SK-N-SH (cell line): ENCODE results near the gene GPR143. TPM values are rescaled to one million over a fixed set of nuclear protein-coding genes. Genes with fewer than 3 reads are reported as not detected.

Experiments used
- CTCF ChIA-PET: fragments of 300-600, 350-600 bp; formaldehyde crosslinking; extraction: SDS; loops from one replicate; lab custom pipeline; 2021; lab: Yijun Ruan, JAX
- POLR2A ChIA-PET: fragments of 350-600 bp; sonication (Branson Sonifier 250); formaldehyde crosslinking; extraction: SDS; loops from one replicate; lab custom pipeline; 2020; ENCODE audit warnings: antibody characterized with exemption, inconsistent platforms; lab: Yijun Ruan, JAX
- DNase-seq: peaks from one replicate; pipeline ENCODE4 v3.0.0; 2012
- H2AFZ ChIP-seq: fragments of 200-600 bp; sonication (generic); 2 replicates; pipeline ENCODE4 v1.8.1; 2016; ENCODE audit warnings: antibody characterized with exemption, mild to moderate bottlenecking, low read depth
- H3F3A ChIP-seq: fragments of 200-600 bp; sonication (generic); replicated peaks from 2 replicates; pipeline ENCODE3; 2016; ENCODE audit warnings: antibody characterized with exemption, mild to moderate bottlenecking; ENCODE audit not compliant: insufficient read depth
- H3K27ac ChIP-seq, 2 experiments: fragments of 200-500 bp in 1 of 2; fragments of 200-600 bp in 1 of 2; sonication (Bioruptor generic) in 1 of 2; sonication (generic), shearing (Covaris generic) in 1 of 2; 2 replicates each; pipeline versions ENCODE4 v1.5.1 to v1.6.1; 2014 to 2016; ENCODE audit warnings: low read depth in 2 of 2, inconsistent platforms in 1 of 2, low read length in 1 of 2, mild to moderate bottlenecking in 1 of 2, mixed read lengths in 1 of 2
- H3K27me3 ChIP-seq: fragments of 200-600 bp; sonication (generic), shearing (Covaris generic); 2 replicates; pipeline ENCODE4 v1.6.1; 2016; ENCODE audit warnings: mixed run types; ENCODE audit not compliant: insufficient read depth
- H3K36me3 ChIP-seq, 2 experiments: fragments of 200-500 bp in 1 of 2; fragments of 200-600 bp in 1 of 2; sonication (Bioruptor generic) in 1 of 2; sonication (generic) in 1 of 2; replicated peaks in 1 of 2; 2 replicates each; pipeline versions ENCODE3 to v1.5.1; 2014 to 2016; ENCODE audit warnings: low read length in 1 of 2, mild to moderate bottlenecking in 1 of 2; ENCODE audit not compliant: insufficient read depth in 2 of 2, control insufficient read depth in 1 of 2
- H3K4me1 ChIP-seq, 2 experiments: fragments of 200-500 bp in 1 of 2; fragments of 200-600 bp in 1 of 2; sonication (Bioruptor generic) in 1 of 2; sonication (generic), shearing (Covaris generic) in 1 of 2; 2 replicates each; pipeline versions ENCODE4 v1.5.1 to v1.6.1; 2014 to 2016; ENCODE audit warnings: low read depth in 1 of 2, low read length in 1 of 2, mixed run types in 1 of 2; ENCODE audit not compliant: insufficient read depth in 2 of 2, control insufficient read depth in 1 of 2
- H3K4me2 ChIP-seq: fragments of 200-600 bp; sonication (generic), shearing (Covaris generic); 2 replicates; pipeline ENCODE4 v1.6.1; 2017; ENCODE audit warnings: mixed run types
- H3K4me3 ChIP-seq, 2 experiments: fragments of 200-500 bp in 1 of 2; fragments of 200-600 bp in 1 of 2; sonication (Bioruptor generic) in 1 of 2; sonication (generic), shearing (Covaris generic) in 1 of 2; 2 replicates each; pipeline versions ENCODE4 v1.5.1 to v1.8.1; 2014 to 2016; ENCODE audit warnings: low read depth in 2 of 2, inconsistent platforms in 1 of 2, low read length in 1 of 2, mild to moderate bottlenecking in 1 of 2, mixed read lengths in 1 of 2, moderate library complexity in 1 of 2
- H3K79me2 ChIP-seq: fragments of 200-600 bp; sonication (generic); 2 replicates; pipeline ENCODE4 v1.8.1; 2017; ENCODE audit warnings: mild to moderate bottlenecking; ENCODE audit not compliant: insufficient read depth
- H3K9ac ChIP-seq: fragments of 200-600 bp; sonication (generic); 2 replicates; pipeline ENCODE4 v1.6.1; 2017; ENCODE audit warnings: mixed run types
- H3K9me2 ChIP-seq: fragments of 200-600 bp; sonication (generic); 2 replicates; pipeline ENCODE4 v1.6.1; 2017; ENCODE audit warnings: mixed run types
- H3K9me3 ChIP-seq: fragments of 200-600 bp; sonication (generic); 2 replicates; pipeline ENCODE4 v1.6.1; 2017; ENCODE audit warnings: mixed run types, mild to moderate bottlenecking, moderate library complexity
- H4K20me1 ChIP-seq: fragments of 200-600 bp; sonication (generic); 2 replicates; pipeline ENCODE4 v1.6.1; 2017; ENCODE audit warnings: mild to moderate bottlenecking, mixed run types; ENCODE audit not compliant: insufficient read depth
- CHD2 ChIP-seq: fragments of 150-350 bp; IDR thresholded peaks from 2 replicates; pipeline ENCODE4 v1.6.1; 2018; ENCODE audit warnings: low read length; ENCODE audit not compliant: partially characterized antibody
- FOSL2 ChIP-seq: IDR thresholded peaks from 2 replicates; pipeline ENCODE4 v1.4.0; 2012; ENCODE audit warnings: low read depth, mild to moderate bottlenecking, moderate library complexity, borderline replicate concordance
- IRF3 ChIP-seq: fragments of 150-350 bp; IDR thresholded peaks from 2 replicates; pipeline ENCODE4 v1.6.1; 2016; ENCODE audit warnings: mild to moderate bottlenecking, low read depth, low read length
- MAX ChIP-seq: IDR thresholded peaks from 2 replicates; pipeline ENCODE4 v1.4.0; 2012; ENCODE audit warnings: low read depth
- MXI1 ChIP-seq: IDR thresholded peaks from 2 replicates; pipeline ENCODE4 v1.6.1; 2012; ENCODE audit warnings: mild to moderate bottlenecking, low read depth, low read length, improper control_type of control experiment
- NFIC ChIP-seq: IDR thresholded peaks from 2 replicates; pipeline ENCODE4 v1.4.0; 2012; ENCODE audit warnings: borderline replicate concordance
- PBX3 ChIP-seq: IDR thresholded peaks from 2 replicates; pipeline ENCODE4; 2012
- POLR2AphosphoS5 ChIP-seq: IDR thresholded peaks from 2 replicates; pipeline ENCODE4 v1.6.1; 2012; ENCODE audit warnings: low read depth, low read length
- RAD21 ChIP-seq: IDR thresholded peaks from 2 replicates; pipeline ENCODE4 v1.6.1; 2012; ENCODE audit warnings: mild to moderate bottlenecking, low read length
- REST ChIP-seq: IDR thresholded peaks from 2 replicates; pipeline ENCODE4 v1.6.1; 2012; ENCODE audit warnings: mild to moderate bottlenecking, low read depth, low read length, moderate library complexity
- SMC3 ChIP-seq: IDR thresholded peaks from 2 replicates; pipeline ENCODE4 v1.6.1; 2012; ENCODE audit warnings: low read depth, low read length, improper control_type of control experiment
- TAF1 ChIP-seq: IDR thresholded peaks from 2 replicates; pipeline ENCODE4 v1.6.1; 2012; ENCODE audit warnings: low read depth, mild to moderate bottlenecking, low read length, moderate library complexity, borderline replicate concordance
- WGBS: methylation state at CpG from one replicate; pipeline ENCODE4 v1.1.6; 2017; ENCODE audit warnings: low lambda C conversion rate; 5-methylcytosine and 5-hydroxymethylcytosine counted together
- polyA plus RNA-seq, 3 experiments: library from polyadenylated mRNA; depleted of rRNA; stranded (reverse); fragments of >200 nt; gene quantifications; 2 replicates each; pipeline ENCODE4 v1.2.3, GENCODE V29; 2012

The GPR143 gene
- polyA plus RNA-seq, 1 of the 3 experiments (the other 2 are of a cell fraction) = not detected

GRCh38 chrX:9730752-9731151, 34.9 kb downstream of the GPR143 start:
- WGBS = 7% methylated on average over 1 of the region's 1 CpG

More at GRCh38 chrX:9730752-9731151, 34.9 kb downstream of the GPR143 start:
- DNase-seq = no peak
- ChIA-PET CTCF (no interaction called here), POLR2A (no interaction called here)
- no peaks in the 10 kb centered on the region for H3K9me3 ChIP-seq
- no peaks in the 10 kb centered on the region for H3K9me2 ChIP-seq
- no peak overlapping the region for H3K4me2 ChIP-seq
- no peak overlapping the region for H3K9ac ChIP-seq
- H3K36me3 ChIP-seq = no peaks in the 10 kb centered on the region
- H3K4me3 ChIP-seq = no peak overlapping the region
- no peaks in the 10 kb centered on the region for H3K79me2 ChIP-seq
- H3F3A ChIP-seq = no peaks in the 10 kb centered on the region
- H3K27ac ChIP-seq = no peak overlapping the region
- TF ChIP-seq REST (no peak), PBX3 (no peak), MAX (no peak), CHD2 (no peak), POLR2AphosphoS5 (no peak), FOSL2 (no peak), MXI1 (no peak), TAF1 (no peak), RAD21 (no peak), SMC3 (no peak), NFIC (no peak), IRF3 (no peak)
- no peaks in the 10 kb centered on the region for H3K27me3 ChIP-seq
- no peak overlapping the region for H2AFZ ChIP-seq
- H4K20me1 ChIP-seq = no peaks in the 10 kb centered on the region
- no peaks in the 10 kb centered on the region for H3K4me1 ChIP-seq
